Fibroblast of the conjunctiva (primary cell): Measurements from ENCODE around the gene USP30.
A peak's percentile ranks its signal among the peaks of the same experiment; 100 is the strongest.

ENCODE experiments used
- DNase-seq: peaks from one replicate; pipeline ENCODE4 v3.0.0-alpha.2; 2010; ENCODE audit warnings: low read depth

Gene USP30

DNA sequence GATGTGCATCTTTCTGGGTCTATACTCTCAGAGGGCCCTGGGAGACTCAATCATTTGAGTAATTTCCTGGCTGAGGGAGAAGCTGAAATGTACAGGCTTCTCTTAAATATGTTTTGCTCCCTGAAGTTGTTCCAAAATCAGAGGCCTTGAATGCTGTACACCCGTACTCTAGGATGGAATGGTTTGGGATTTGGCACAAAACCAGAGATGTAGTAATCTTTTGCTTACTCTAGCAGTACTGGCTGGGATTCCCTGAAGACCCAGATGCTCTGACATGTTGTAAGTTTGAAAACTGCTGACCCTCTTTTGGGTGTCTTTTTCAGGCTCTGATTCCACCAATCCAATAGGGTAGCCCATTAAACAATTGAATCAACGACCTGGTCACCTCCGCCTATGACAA, 74.4 kb downstream of the USP30 start:
- DNase-seq, result peak; percentile 63

DNA sequence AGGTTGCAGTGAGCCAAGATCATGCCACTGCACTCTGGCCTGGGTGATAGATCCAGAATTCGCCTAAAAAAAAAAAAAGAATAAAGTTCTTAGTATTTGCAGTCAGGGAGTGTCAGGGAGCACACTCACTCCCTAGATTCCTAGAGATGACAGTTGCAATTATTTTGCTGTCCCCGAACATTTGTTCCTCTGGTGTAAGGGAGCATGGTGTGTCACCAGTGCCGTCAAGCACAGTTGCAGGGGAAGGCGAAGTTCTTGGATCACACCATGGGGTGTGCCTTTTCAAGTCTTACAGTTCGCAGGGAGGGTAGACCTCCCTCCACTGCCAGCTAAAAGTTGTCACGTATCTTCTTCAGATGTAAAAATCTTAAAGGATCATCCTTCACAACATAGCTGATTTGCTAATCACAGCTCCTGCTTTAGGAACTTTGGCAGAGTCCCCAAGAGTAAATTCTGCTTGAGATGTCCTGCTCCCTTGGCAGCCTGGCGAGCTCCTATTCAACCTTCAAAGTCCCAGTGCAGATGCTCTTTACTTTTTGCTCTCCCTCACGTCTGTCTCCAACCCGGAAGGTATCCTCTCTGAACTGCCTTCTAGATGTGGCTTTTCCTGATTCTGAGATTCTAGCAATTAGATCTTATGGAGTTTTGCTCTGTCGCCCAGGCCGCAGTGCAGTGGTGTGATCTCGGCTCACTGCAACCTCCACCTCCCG, 75.3 kb downstream of the USP30 start:
- no peak for DNase-seq

DNA sequence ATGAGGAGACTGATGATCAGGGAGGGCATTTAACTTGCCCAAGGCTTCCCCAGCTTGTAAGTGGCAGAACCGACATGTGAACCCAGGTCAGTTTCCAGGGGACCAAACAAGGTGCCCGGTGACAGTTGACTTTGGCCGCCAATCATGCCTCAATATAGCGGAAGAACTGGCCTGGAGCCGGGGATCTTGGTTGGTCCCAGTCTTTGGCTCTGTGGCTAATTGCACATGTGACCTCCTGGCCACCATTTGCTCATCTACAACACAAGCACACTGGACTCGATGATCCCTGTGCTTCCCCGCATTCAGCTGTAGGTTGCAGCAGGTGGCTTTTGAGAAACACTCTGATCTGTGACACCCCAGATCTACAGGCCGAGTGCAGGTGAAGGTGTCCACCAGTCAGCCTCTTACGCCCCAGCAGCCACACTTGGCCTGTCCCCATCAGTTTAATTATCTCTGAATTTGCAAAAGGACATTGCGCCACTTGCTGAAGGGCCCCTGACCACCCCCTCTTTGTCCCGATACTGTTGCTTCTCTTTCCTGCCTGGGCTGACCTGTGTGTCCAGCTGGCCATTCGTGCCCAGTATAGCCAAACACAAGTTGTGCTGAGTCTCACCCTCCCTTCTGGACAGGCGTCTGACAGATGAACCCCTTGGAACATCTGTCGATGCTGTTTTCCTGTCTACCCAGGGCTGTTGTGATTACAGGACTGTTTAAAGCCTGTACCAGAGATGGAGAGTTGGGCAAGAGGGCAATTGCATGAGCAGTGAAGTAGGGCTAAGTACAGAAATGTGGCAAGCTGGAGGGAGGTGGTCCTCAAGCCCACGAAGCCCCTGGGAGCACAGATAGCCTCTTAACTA, 78.1 kb downstream of the USP30 start:
- DNase-seq, result no peak

DNA sequence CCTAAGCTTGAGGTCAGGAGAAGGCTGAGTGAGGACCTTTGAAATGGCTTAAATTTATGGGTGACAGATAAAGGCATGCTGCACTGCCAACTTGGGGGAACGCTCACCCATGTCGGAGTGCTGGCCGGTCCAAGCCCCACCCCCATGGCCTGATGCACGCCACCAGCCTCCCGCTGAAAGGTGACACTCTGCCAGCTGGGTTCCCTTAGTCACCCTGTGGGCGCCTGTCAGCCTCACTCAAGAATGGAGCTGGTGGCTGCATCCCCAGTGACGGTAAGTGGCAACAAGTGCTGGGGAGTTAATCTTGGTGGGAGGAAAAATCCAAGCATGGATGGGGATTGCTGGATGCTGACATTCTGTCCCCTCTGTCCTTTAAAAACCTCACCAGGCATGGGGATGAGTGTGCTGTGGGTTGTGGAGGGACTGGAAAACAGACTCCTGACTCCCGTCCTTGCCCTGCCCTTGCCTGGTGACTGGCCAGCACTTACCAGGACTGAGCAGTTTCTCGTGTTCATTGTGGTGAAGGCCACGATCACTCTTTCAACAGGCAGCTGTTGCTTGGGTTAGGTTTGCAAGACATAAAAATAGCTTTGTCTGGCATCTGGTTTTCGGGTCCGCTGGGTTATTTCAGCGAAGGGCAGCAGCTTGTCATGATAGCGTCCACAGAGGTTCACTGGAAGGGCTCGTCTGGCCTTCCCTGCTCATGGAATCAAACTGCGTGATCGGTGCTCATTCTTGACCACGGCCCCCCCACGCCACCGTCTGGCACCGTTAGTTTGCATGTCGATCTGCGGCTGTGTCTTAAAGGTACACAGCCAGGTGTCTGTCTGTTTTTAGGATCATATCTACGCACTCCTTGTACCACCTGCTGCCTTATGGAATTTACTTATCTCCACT, 79.0 kb downstream of the USP30 start:
- no peak for DNase-seq

DNA sequence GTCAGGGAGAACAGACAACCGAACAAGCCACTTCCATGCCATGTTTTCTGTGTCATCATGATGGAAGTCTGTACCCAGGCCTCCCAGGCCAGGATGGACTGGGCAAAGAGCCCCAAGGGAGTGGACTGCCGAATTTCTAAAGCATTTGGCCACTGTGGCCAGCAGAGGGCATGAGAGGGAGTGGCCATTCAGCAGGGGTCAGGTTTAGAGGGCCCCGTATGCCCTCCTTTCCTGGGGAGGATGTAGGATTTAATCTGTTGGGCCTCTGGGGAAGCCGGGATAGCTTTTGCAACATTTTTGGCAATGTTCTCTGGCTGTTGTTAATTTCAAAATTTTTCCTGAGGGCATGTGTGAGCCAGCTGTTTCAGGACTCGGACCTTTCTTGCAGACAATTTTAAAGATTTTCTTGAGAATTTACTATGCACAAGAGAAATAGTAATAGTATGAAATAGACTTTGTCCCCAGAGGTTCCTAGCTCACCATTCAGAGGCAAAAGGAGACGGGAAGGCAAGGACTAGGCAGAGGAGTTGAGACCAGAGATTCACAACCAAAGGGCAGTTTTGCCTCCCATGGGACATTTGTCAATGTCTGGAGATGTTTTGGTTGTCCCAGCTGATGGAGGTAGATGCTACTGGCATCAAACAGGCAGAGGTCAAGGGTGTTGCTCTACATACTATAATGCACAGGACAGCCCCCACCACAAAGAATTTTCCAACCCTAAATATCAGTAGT, 82.0 kb downstream of the USP30 start:
- peak; percentile 84 for DNase-seq

DNA sequence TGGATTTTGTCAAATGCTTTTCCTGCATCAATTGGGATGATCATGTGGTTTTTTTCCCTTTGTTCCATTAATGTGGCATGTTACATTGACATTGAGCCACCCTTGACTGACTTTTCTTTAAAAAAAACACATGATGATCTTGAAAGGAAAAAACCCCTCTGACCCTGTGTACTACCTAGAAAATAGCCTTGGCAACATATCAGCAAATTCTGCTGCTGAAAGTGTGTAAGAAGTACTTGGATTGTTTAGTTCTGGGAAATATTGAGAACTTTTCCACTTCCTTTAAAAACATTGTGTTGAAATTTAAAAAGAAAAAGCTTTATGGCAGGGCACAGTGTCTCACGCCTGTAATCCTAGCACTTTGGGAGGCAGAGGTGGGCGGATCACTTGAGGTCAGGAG, 84.7 kb downstream of the USP30 start:
- DNase-seq, result peak; percentile 16
